Measurements from ENCODE around the gene OR9Q1. TPM values are rescaled to one million over a fixed set of nuclear protein-coding genes. Genes with fewer than 3 reads are reported as not detected.

The OR9Q1 gene
- total and polyA plus RNA-seq, 2 of the 13 experiments (the other 11 are each of a cell fraction or from before 2014, with no cell fraction given) = not detected

DNA sequence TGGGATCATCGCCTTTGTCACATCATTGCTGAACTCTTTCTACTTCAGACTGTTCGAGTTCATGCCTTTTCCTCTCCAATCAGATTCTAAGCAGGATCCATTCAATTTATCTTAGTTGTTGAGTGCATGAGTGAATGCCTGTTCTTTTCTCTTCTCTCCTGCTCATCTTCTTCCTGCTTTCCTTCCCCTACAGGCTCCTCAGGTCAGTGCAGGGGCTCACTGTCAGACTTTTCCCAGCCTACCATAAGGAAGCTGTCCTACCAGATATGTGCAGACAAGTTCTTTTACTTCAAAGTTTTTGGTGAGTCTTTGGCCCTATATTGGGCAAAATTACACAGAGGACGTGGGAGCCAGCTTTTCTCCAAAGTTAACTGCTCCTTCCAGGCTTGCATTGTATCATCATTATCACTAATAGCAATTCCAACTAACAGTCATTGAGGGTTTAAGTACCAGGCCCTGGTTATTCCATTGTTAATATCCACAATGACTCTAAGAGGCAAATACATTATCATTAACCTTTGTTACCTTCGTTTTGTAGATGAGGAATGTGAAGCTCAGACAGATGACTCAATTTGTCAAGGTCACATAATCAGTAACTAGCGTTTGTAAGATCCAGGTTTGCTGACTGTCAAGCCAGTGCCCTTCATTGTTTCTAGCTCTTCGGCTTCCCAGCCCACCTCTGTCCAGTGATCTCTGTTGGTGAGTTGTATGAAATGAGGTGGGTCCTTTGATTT lies 37.4 kb downstream of the OR9Q1 start (continued):
- 0 out of 2 replicates have a peak, but pooled peaks have one; percentile 24 for TF ChIP-seq ZFX (CRISPR knock-in tag; IDR thresholded peaks at IDR 0.05; ENCODE audit: low read depth)
- no peak for TF ChIP-seq ZFAT (CRISPR knock-in tag; conservative IDR thresholded peaks at IDR 0.05)
- TF ChIP-seq, protein P1, sequence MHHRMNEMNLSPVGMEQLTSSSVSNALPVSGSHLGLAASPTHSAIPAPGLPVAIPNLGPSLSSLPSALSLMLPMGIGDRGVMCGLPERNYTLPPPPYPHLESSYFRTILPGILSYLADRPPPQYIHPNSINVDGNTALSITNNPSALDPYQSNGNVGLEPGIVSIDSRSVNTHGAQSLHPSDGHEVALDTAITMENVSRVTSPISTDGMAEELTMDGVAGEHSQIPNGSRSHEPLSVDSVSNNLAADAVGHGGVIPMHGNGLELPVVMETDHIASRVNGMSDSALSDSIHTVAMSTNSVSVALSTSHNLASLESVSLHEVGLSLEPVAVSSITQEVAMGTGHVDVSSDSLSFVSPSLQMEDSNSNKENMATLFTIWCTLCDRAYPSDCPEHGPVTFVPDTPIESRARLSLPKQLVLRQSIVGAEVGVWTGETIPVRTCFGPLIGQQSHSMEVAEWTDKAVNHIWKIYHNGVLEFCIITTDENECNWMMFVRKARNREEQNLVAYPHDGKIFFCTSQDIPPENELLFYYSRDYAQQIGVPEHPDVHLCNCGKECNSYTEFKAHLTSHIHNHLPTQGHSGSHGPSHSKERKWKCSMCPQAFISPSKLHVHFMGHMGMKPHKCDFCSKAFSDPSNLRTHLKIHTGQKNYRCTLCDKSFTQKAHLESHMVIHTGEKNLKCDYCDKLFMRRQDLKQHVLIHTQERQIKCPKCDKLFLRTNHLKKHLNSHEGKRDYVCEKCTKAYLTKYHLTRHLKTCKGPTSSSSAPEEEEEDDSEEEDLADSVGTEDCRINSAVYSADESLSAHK (CRISPR knock-in tag; IDR thresholded peaks at IDR 0.05; ENCODE audit: borderline replicate concordance) = no peak
- TF ChIP-seq, protein P2, sequence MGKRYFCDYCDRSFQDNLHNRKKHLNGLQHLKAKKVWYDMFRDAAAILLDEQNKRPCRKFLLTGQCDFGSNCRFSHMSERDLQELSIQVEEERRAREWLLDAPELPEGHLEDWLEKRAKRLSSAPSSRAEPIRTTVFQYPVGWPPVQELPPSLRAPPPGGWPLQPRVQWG (CRISPR knock-in tag; IDR thresholded peaks at IDR 0.05; ENCODE audit: borderline replicate concordance, low read depth) = no peak
- no peak for TF ChIP-seq ZNF549 (CRISPR knock-in tag; IDR thresholded peaks at IDR 0.05)
- TF ChIP-seq, protein P3, sequence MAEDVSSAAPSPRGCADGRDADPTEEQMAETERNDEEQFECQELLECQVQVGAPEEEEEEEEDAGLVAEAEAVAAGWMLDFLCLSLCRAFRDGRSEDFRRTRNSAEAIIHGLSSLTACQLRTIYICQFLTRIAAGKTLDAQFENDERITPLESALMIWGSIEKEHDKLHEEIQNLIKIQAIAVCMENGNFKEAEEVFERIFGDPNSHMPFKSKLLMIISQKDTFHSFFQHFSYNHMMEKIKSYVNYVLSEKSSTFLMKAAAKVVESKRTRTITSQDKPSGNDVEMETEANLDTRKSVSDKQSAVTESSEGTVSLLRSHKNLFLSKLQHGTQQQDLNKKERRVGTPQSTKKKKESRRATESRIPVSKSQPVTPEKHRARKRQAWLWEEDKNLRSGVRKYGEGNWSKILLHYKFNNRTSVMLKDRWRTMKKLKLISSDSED (CRISPR knock-in tag; IDR thresholded peaks at IDR 0.05) = no peak
- TF ChIP-seq, protein P4, sequence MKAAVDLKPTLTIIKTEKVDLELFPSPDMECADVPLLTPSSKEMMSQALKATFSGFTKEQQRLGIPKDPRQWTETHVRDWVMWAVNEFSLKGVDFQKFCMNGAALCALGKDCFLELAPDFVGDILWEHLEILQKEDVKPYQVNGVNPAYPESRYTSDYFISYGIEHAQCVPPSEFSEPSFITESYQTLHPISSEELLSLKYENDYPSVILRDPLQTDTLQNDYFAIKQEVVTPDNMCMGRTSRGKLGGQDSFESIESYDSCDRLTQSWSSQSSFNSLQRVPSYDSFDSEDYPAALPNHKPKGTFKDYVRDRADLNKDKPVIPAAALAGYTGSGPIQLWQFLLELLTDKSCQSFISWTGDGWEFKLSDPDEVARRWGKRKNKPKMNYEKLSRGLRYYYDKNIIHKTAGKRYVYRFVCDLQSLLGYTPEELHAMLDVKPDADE (CRISPR knock-in tag; IDR thresholded peaks at IDR 0.05) = no peak
- no peak for TF ChIP-seq ATF1 (CRISPR knock-in tag; IDR thresholded peaks at IDR 0.05)
- peak; percentile 50; the same call in 1 of the 2 replicates for TF ChIP-seq KAT8 (CRISPR knock-in tag; IDR thresholded peaks at IDR 0.05)
- TF ChIP-seq SOX6 (IDR thresholded peaks at IDR 0.05) = no peak
- TF ChIP-seq SOX6 (CRISPR knock-in tag; IDR thresholded peaks at IDR 0.05) = peak; percentile 97
- no peak for TF ChIP-seq ZNF619 (CRISPR knock-in tag; IDR thresholded peaks at IDR 0.05)
- no peak for TF ChIP-seq ZNF101 (CRISPR knock-in tag; IDR thresholded peaks at IDR 0.05; ENCODE audit: borderline replicate concordance, low read depth)
- TF ChIP-seq SMC3 (IDR thresholded peaks at IDR 0.05; ENCODE audit: low read length) = no peak
- TF ChIP-seq HDAC2 (CRISPR knock-in tag; IDR thresholded peaks at IDR 0.05) = peak; percentile 76; the same call in 1 of the 2 replicates
- peak; percentile 42; the same call in 1 of the 2 replicates for TF ChIP-seq EHMT2 (IDR thresholded peaks at IDR 0.05; ENCODE audit: borderline replicate concordance, low read depth, low read length)
- no peak for TF ChIP-seq RFX1 (IDR thresholded peaks at IDR 0.05)
- TF ChIP-seq, protein P5, sequence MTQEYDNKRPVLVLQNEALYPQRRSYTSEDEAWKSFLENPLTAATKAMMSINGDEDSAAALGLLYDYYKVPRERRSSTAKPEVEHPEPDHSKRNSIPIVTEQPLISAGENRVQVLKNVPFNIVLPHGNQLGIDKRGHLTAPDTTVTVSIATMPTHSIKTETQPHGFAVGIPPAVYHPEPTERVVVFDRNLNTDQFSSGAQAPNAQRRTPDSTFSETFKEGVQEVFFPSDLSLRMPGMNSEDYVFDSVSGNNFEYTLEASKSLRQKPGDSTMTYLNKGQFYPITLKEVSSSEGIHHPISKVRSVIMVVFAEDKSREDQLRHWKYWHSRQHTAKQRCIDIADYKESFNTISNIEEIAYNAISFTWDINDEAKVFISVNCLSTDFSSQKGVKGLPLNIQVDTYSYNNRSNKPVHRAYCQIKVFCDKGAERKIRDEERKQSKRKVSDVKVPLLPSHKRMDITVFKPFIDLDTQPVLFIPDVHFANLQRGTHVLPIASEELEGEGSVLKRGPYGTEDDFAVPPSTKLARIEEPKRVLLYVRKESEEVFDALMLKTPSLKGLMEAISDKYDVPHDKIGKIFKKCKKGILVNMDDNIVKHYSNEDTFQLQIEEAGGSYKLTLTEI (CRISPR knock-in tag; conservative IDR thresholded peaks at IDR 0.05) = no peak
- TF ChIP-seq ZNF724P (CRISPR knock-in tag; IDR thresholded peaks at IDR 0.05; ENCODE audit: borderline replicate concordance) = no peak
- TF ChIP-seq ZNF737 (CRISPR knock-in tag; IDR thresholded peaks at IDR 0.05; ENCODE audit: borderline replicate concordance) = no peak
- no peak for TF ChIP-seq CBX5 (CRISPR knock-in tag; IDR thresholded peaks at IDR 0.05; ENCODE audit: borderline replicate concordance)
- no peak for TF ChIP-seq FIP1L1 (IDR thresholded peaks at IDR 0.05; ENCODE audit: borderline replicate concordance, insufficient read depth, low read depth, low read length)
- TF ChIP-seq RELA (CRISPR knock-in tag; IDR thresholded peaks at IDR 0.05) = no peak
- no peak for TF ChIP-seq ZFYVE20 (CRISPR knock-in tag; IDR thresholded peaks at IDR 0.05; ENCODE audit: borderline replicate concordance, low read depth)
